Loucy (cell line): ENCODE results near the gene RNF4.

ENCODE experiments used
- EZH2phosphoT487 ChIP-seq: fragments of 200-600 bp; IDR thresholded peaks from 2 replicates; pipeline ENCODE4 v1.6.1; 2018; ENCODE audit warnings: antibody characterized with exemption, mild to moderate bottlenecking, moderate library complexity, borderline replicate concordance
- TF ChIP-seq, protein P1 (sequence below): fragments of 200-600 bp; sonication (generic); conservative IDR thresholded peaks from 2 replicates; pipeline ENCODE4 v1.5.1; 2014; ENCODE audit warnings: mild to moderate bottlenecking, antibody characterized with exemption, low read length

GRCh38 chr4:2441393-2442174 lies 27.3 kb upstream of the RNF4 start:
- TF ChIP-seq, protein P1, sequence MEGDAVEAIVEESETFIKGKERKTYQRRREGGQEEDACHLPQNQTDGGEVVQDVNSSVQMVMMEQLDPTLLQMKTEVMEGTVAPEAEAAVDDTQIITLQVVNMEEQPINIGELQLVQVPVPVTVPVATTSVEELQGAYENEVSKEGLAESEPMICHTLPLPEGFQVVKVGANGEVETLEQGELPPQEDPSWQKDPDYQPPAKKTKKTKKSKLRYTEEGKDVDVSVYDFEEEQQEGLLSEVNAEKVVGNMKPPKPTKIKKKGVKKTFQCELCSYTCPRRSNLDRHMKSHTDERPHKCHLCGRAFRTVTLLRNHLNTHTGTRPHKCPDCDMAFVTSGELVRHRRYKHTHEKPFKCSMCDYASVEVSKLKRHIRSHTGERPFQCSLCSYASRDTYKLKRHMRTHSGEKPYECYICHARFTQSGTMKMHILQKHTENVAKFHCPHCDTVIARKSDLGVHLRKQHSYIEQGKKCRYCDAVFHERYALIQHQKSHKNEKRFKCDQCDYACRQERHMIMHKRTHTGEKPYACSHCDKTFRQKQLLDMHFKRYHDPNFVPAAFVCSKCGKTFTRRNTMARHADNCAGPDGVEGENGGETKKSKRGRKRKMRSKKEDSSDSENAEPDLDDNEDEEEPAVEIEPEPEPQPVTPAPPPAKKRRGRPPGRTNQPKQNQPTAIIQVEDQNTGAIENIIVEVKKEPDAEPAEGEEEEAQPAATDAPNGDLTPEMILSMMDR: peak; percentile 100
- no peak for TF ChIP-seq EZH2phosphoT487
